HepG2 (cell line): ENCODE results near the gene TPX2. TPM values are rescaled to one million over a fixed set of nuclear protein-coding genes. Genes with fewer than 3 reads are reported as not detected.
A peak's percentile ranks its signal among the peaks of the same experiment; 100 is the strongest.

Experiments
- ATAD3A ChIP-seq: sonication (generic); formaldehyde crosslinking; IDR thresholded peaks from 2 replicates; pipeline ENCODE4 v1.4.0; 2020; ENCODE audit warnings: missing genetic modification reagents
- FOXM1 ChIP-seq: sonication (generic); formaldehyde crosslinking; IDR thresholded peaks from 2 replicates; pipeline ENCODE4 v1.5.0; 2020; ENCODE audit warnings: missing genetic modification reagents
- ISL2 ChIP-seq: sonication (generic); formaldehyde crosslinking; IDR thresholded peaks from 2 replicates; pipeline ENCODE4 v1.5.0; 2020; ENCODE audit warnings: missing genetic modification reagents
- KAT7 ChIP-seq: IDR thresholded peaks from 2 replicates; pipeline ENCODE4 v1.6.1; 2018; ENCODE audit warnings: borderline replicate concordance, missing compliant biosample characterization
- NFYB ChIP-seq: sonication (generic); formaldehyde crosslinking; IDR thresholded peaks from 2 replicates; pipeline ENCODE4 v1.4.0; 2020; ENCODE audit warnings: missing genetic modification reagents
- NONO ChIP-seq, 2 experiments: fragments of 450-650 bp in 1 of 2; sonication (generic) in 1 of 2; formaldehyde crosslinking in 1 of 2; IDR thresholded peaks in 1 of 2; conservative IDR thresholded peaks in 1 of 2; 2 replicates each; pipeline versions ENCODE4 v1.6.1 to v1.8.0; 2017 to 2022; ENCODE audit warnings: mild to moderate bottlenecking in 1 of 2, missing genetic modification reagents in 1 of 2, moderate library complexity in 1 of 2
- PREB ChIP-seq: sonication (generic); formaldehyde crosslinking; IDR thresholded peaks from 2 replicates; pipeline ENCODE4 v1.4.0; 2020; ENCODE audit warnings: missing genetic modification reagents
- SMYD3 ChIP-seq: sonication (generic); formaldehyde crosslinking; IDR thresholded peaks from 2 replicates; pipeline ENCODE4 v1.8.1; 2023; ENCODE audit warnings: mild to moderate bottlenecking, missing genetic modification reagents
- TEAD2 ChIP-seq: sonication (generic); formaldehyde crosslinking; IDR thresholded peaks from 2 replicates; pipeline ENCODE4 v1.9.0; 2021; ENCODE audit warnings: missing genetic modification reagents
- ZNF160 ChIP-seq: sonication (generic); formaldehyde crosslinking; IDR thresholded peaks from 2 replicates; pipeline ENCODE4 v1.8.0; 2022; ENCODE audit warnings: mild to moderate bottlenecking, inconsistent platforms, missing genetic modification reagents
- ZNF280B ChIP-seq: sonication (generic); formaldehyde crosslinking; IDR thresholded peaks from 2 replicates; pipeline ENCODE4 v1.5.0; 2020; ENCODE audit warnings: missing genetic modification reagents, mild to moderate bottlenecking, borderline replicate concordance
- ZNF614 ChIP-seq: IDR thresholded peaks from 2 replicates; pipeline ENCODE4 v1.6.1; 2018; ENCODE audit warnings: missing biosample characterization, missing genetic modification reagents, inconsistent platforms, borderline replicate concordance
- ZNF672 ChIP-seq: sonication (generic); formaldehyde crosslinking; IDR thresholded peaks from 2 replicates; pipeline ENCODE4 v1.8.1; 2022; ENCODE audit warnings: missing genetic modification reagents
- ZNF713 ChIP-seq: sonication (generic); formaldehyde crosslinking; IDR thresholded peaks from 2 replicates; pipeline ENCODE4 v1.4.0; 2020; ENCODE audit warnings: mild to moderate bottlenecking, missing genetic modification reagents
- polyA plus RNA-seq, 8 experiments: library from polyadenylated mRNA; depleted of rRNA in 3 of 8; stranded (reverse) in 7 of 8; unstranded in 1 of 8; fragments of >200 nt; fragmentation: Illumina TruSeq in 4 of 8; extraction: Trizol in 4 of 8; gene quantifications; 2 replicates each; pipeline versions ENCODE4 v1.2.1 to v1.2.3, GENCODE V29; 2011 to 2016; ENCODE audit warnings: low read depth in 4 of 8, missing spikeins in 1 of 8, mixed read lengths in 1 of 8; ENCODE audit not compliant: insufficient read depth in 1 of 8
- total RNA-seq, 5 experiments: library from RNA; depleted of rRNA; stranded (reverse); fragments of >200 nt; fragmentation: Illumina TruSeq; extraction: Trizol; gene quantifications; 2 replicates each; pipeline ENCODE4 v1.2.3, GENCODE V29; 2016; ENCODE audit warnings: low read depth in 1 of 5
- TF ChIP-seq, protein P1 (sequence below): sonication (generic); formaldehyde crosslinking; IDR thresholded peaks from 2 replicates; pipeline ENCODE4 v1.4.0; 2020; ENCODE audit warnings: missing genetic modification reagents, mild to moderate bottlenecking, borderline replicate concordance
- TF ChIP-seq, protein P2 (sequence below): conservative IDR thresholded peaks from 2 replicates; pipeline ENCODE4 v1.6.1; 2018; ENCODE audit warnings: missing genetic modification reagents
- TF ChIP-seq, protein P3 (sequence below): sonication (generic); formaldehyde crosslinking; IDR thresholded peaks from 2 replicates; pipeline ENCODE4; 2020; ENCODE audit warnings: missing genetic modification reagents, mild to moderate bottlenecking, borderline replicate concordance
- TF ChIP-seq, protein P4 (sequence below): fragments of 450-650 bp; IDR thresholded peaks from 2 replicates; pipeline ENCODE4 v1.6.1; 2016

TPX2 gene
- total and polyA plus RNA-seq, 2 of the 13 experiments (the other 11 are each of a cell fraction or from before 2014, with no cell fraction given) = 34.3 to 124 TPM

- TF ChIP-seq, protein P1, sequence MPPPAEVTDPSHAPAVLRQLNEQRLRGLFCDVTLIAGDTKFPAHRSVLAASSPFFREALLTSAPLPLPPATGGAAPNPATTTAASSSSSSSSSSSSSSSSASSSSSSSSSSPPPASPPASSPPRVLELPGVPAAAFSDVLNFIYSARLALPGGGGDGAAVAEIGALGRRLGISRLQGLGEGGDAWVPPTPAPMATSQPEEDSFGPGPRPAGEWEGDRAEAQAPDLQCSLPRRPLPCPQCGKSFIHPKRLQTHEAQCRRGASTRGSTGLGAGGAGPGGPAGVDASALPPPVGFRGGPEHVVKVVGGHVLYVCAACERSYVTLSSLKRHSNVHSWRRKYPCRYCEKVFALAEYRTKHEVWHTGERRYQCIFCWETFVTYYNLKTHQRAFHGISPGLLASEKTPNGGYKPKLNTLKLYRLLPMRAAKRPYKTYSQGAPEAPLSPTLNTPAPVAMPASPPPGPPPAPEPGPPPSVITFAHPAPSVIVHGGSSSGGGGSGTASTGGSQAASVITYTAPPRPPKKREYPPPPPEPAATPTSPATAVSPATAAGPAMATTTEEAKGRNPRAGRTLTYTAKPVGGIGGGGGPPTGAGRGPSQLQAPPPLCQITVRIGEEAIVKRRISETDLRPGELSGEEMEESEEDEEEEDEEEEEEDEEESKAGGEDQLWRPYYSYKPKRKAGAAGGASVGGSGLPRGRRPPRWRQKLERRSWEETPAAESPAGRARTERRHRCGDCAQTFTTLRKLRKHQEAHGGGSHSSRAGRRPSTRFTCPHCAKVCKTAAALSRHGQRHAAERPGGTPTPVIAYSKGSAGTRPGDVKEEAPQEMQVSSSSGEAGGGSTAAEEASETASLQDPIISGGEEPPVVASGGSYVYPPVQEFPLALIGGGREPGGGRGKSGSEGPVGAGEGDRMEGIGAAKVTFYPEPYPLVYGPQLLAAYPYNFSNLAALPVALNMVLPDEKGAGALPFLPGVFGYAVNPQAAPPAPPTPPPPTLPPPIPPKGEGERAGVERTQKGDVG (CRISPR knock-in tag) = peak; percentile 95
- no peak for TF ChIP-seq NFYB (CRISPR knock-in tag)
- no peak for TF ChIP-seq SMYD3 (CRISPR knock-in tag)
- no peak for TF ChIP-seq PREB (CRISPR knock-in tag)
- no peak for TF ChIP-seq ZNF160 (CRISPR knock-in tag)
- no peak for TF ChIP-seq ZNF280B (CRISPR knock-in tag)
- TF ChIP-seq ZNF672 (CRISPR knock-in tag) = no peak
- TF ChIP-seq NONO (IDR thresholded peaks at IDR 0.05) = no peak
- no peak for TF ChIP-seq NONO (CRISPR knock-in tag; conservative IDR thresholded peaks at IDR 0.05)
- TF ChIP-seq, protein P2, sequence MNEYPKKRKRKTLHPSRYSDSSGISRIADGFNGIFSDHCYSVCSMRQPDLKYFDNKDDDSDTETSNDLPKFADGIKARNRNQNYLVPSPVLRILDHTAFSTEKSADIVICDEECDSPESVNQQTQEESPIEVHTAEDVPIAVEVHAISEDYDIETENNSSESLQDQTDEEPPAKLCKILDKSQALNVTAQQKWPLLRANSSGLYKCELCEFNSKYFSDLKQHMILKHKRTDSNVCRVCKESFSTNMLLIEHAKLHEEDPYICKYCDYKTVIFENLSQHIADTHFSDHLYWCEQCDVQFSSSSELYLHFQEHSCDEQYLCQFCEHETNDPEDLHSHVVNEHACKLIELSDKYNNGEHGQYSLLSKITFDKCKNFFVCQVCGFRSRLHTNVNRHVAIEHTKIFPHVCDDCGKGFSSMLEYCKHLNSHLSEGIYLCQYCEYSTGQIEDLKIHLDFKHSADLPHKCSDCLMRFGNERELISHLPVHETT (CRISPR knock-in tag) = no peak
- no peak for TF ChIP-seq ZNF614 (CRISPR knock-in tag)
- TF ChIP-seq ATAD3A (CRISPR knock-in tag) = no peak
- TF ChIP-seq ZNF713 (CRISPR knock-in tag) = no peak
- TF ChIP-seq TEAD2 (CRISPR knock-in tag) = no peak
- TF ChIP-seq ISL2 (CRISPR knock-in tag) = no peak
- TF ChIP-seq FOXM1 = no peak
- TF ChIP-seq, protein P3, sequence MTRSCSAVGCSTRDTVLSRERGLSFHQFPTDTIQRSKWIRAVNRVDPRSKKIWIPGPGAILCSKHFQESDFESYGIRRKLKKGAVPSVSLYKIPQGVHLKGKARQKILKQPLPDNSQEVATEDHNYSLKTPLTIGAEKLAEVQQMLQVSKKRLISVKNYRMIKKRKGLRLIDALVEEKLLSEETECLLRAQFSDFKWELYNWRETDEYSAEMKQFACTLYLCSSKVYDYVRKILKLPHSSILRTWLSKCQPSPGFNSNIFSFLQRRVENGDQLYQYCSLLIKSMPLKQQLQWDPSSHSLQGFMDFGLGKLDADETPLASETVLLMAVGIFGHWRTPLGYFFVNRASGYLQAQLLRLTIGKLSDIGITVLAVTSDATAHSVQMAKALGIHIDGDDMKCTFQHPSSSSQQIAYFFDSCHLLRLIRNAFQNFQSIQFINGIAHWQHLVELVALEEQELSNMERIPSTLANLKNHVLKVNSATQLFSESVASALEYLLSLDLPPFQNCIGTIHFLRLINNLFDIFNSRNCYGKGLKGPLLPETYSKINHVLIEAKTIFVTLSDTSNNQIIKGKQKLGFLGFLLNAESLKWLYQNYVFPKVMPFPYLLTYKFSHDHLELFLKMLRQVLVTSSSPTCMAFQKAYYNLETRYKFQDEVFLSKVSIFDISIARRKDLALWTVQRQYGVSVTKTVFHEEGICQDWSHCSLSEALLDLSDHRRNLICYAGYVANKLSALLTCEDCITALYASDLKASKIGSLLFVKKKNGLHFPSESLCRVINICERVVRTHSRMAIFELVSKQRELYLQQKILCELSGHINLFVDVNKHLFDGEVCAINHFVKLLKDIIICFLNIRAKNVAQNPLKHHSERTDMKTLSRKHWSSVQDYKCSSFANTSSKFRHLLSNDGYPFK (CRISPR knock-in tag) = no peak
- TF ChIP-seq, protein P4, sequence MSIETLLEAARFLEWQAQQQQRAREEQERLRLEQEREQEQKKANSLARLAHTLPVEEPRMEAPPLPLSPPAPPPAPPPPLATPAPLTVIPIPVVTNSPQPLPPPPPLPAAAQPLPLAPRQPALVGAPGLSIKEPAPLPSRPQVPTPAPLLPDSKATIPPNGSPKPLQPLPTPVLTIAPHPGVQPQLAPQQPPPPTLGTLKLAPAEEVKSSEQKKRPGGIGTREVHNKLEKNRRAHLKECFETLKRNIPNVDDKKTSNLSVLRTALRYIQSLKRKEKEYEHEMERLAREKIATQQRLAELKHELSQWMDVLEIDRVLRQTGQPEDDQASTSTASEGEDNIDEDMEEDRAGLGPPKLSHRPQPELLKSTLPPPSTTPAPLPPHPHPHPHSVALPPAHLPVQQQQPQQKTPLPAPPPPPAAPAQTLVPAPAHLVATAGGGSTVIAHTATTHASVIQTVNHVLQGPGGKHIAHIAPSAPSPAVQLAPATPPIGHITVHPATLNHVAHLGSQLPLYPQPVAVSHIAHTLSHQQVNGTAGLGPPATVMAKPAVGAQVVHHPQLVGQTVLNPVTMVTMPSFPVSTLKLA = no peak
- no peak for TF ChIP-seq KAT7 (CRISPR knock-in tag)
Measured at GRCh38 chr20:31698243-31698802, 40.8 kb upstream of the TPX2 start (continued).
